Iris pigment epithelial cell (primary cell): Measurements from ENCODE around the gene HTT.
A peak's percentile ranks its signal among the peaks of the same experiment; 100 is the strongest.

Experiments
- DNase-seq: peaks from one replicate; pipeline ENCODE4 v3.0.0-alpha.2; 2011; ENCODE audit warnings: low read depth

Gene HTT

GRCh38 chr4:3219761-3220475 lies 145.4 kb downstream of the HTT start:
- no peak for DNase-seq

DNA sequence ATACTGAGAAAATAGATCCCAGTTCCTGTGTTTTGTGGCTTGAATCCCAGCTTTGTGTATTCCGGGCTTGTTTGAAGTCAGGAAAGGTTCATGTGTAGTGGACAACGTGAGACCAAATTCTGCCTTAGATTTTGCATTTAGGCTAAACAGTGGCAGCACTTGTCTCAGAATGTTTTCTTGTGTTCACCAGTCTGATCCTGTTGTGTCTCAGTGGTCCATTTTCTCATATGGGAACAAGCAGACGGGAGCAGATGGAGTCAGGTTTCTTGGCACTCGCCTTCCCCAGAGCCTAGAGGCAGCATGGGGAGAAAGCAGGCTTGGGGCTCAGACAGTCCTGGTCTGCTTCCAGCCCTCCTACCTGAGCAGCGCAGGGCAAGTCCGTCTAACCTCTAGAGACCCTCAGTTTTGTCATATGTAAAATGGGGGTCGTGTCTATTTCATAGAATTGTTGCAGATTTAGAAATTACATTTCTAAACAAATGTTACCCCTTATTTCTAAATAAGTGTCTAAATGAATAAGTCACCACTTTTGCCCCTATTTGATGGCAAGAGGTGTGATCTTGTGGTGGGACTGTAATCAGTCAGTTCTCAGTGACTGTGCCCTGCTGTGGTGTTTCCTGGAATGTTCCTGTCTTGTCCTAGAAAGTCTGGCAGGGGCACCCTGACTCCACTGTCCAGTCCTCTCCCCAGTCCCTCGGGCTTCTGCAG lies 146.1 kb downstream of the HTT start:
- DNase-seq: peak; percentile 35

GRCh38 chr4:3221184-3221494 lies 146.7 kb downstream of the HTT start:
- DNase-seq: no peak

GRCh38 chr4:3221996-3222395 lies 147.5 kb downstream of the HTT start:
- no peak for DNase-seq

DNA sequence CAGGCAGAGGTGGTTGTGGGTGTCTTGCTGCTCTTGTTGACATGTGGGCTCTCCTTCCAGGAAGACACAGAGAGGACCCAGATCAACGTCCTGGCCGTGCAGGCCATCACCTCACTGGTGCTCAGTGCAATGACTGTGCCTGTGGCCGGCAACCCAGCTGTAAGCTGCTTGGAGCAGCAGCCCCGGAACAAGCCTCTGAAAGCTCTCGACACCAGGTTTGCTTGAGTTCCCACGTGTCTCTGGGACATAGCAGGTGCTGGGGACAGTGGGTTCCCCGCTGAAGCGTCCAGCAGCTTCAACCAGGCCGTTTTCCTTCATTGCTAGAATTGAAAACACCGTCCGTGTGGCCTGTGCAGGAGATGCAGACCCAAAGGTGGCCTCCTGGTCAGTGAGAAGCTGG lies 148.9 kb downstream of the HTT start:
- no peak for DNase-seq

- DNase-seq: no peak
Measured at GRCh38 chr4:3223956-3224748, 149.7 kb downstream of the HTT start.

DNA sequence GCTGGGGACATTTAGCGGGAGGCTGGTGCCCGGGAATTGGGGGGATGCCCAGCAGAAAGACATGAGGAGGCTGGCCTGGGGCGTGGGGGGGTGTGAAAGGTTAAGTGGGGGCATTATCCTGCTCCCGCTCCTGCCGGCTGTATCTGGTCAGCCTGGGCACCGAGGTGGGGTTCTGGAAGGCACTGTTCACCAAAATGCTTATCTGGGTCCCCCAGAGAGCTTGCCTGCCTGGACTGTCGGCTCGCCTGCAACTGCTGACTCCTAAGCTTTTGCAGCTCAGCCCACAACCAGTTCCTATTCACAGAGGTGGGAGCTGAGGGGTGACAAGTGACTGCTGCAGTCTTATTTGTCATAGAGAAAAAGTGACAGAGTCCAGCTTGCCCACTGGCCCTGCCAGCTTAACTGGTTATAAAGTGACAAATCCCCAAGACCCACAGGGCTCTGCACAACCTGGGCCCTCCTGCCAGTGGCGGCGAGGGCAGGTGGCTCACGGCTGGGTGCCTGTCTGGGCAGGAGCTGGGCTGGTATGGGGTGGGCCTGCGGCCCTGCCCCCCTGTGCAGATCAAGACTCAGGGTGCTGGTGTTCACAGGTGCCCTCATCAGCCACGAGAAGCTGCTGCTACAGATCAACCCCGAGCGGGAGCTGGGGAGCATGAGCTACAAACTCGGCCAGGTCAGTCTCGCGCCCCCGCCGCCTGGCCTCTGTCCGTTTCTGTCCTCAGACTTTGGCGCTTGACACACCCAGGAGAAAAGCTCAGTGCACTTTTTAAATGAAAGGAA lies 150.8 kb downstream of the HTT start:
- DNase-seq: no peak

- no peak for DNase-seq
Measured at GRCh38 chr4:3225936-3226335, 151.5 kb downstream of the HTT start.

GRCh38 chr4:3226467-3226866 lies 152.0 kb downstream of the HTT start:
- DNase-seq: no peak

DNA sequence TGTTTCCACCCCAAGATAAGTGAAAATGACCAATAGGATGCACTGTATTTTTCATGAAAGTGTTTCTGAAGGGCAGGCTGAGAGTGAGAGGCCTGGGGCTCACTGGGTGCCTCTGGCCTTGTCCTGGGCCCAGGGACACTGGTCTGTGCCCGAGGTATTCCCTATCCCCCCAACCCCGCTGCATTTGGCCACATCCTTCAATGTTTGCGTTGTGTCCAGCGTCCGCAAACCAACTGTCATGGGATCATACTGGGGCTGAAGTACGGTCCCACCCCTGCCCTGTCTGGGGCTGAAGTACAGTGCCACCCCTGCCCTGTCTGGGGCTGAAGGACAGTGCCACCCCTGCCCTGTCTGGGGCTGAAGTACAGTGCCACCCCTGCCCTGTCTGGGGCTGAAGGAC lies 152.5 kb downstream of the HTT start:
- DNase-seq: no peak

DNA sequence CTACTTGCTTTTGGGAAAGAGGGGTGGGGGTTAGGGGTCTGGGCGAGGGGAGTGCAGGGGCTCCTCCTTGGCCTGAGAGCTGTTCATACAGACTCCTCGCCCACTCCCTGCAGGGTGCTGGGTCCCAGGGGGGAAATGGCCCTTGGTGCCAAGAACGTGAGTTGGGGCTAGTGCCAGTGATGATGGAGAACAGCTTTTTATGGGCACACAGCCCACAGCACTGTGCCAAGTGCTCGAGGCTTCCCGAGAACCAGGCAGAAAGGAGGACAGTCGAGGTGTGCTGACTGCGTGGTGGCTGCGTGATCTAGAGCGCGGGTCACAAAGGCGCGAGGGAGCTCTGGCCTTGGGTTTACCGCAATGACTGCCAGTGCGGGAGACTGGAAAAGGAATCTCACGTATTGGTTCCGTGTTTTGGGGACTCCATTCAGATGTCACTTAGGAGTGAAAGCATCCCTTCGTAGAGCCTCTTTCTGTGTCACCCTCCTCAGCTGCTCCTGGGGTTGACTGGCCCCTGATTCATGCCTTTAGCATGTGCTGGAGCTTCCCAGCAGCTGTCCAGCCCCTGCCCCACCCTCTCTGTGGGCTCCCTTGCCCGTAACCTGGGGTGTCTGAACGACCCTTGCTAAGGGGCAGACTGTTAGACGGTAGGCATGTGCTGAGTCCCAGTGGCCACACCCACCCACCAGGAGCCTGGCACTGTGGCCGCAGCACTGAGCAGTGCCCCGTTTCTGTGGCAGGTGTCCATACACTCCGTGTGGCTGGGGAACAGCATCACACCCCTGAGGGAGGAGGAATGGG lies 153.6 kb downstream of the HTT start:
- DNase-seq: no peak

DNA sequence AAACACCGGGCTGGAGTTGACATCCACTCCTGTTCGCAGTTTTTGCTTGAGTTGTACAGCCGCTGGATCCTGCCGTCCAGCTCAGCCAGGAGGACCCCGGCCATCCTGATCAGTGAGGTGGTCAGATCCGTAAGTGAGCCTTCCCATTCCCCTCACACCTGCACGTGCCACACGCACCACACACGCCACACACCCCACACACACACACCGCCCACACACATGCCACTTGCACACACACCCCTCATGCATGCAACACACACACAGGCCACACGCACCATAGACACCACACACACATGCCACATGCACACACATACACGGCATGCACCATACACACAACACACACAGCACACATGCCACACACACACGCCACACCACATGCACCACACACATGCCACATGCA lies 154.4 kb downstream of the HTT start:
- no peak for DNase-seq

GRCh38 chr4:3229328-3229727 lies 154.8 kb downstream of the HTT start:
- no peak for DNase-seq

- no peak for DNase-seq
Measured at GRCh38 chr4:3229964-3230363, 155.5 kb downstream of the HTT start.

DNA sequence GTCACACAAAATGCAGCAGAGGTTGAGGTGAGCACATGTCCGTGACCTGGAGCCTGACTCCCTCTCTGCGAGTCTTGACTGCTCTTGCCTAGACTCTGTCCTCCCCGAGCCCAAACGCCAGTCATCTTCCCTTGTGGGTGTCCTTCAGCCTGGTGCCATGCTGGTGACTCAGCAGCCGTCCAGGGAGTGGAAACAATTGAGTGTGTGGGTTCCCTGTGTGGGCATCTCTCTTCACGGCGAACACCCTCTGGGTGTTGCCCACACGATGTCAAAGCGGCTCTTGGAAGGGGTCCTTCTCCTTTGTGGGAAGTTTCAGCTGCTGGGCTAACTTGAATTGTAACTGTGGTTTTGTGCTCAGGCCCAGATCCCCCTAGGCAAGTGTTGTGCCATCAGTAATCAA lies 157.0 kb downstream of the HTT start:
- no peak for DNase-seq

DNA sequence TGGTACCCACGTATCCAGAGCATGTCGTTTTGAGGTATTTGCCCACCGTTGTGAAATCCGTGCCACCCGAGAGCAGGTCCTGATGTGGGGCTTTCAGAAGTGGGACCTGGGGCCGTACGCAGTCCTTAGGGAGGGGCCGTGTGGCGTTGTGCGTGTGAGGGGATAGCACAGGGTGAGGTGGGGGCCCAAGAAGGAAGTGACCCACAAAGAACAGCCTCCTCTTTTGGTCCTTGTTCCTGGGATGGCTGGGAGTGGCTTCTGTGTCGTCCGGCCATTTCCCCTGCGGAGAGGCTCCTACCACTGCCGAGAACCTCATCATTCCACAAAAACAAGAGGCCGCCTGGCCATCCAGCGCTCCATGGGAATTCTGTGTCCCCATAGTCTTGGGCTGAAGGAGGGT lies 157.5 kb downstream of the HTT start:
- DNase-seq: no peak

- DNase-seq: no peak
Measured at GRCh38 chr4:3232871-3233271, 158.4 kb downstream of the HTT start.

DNA sequence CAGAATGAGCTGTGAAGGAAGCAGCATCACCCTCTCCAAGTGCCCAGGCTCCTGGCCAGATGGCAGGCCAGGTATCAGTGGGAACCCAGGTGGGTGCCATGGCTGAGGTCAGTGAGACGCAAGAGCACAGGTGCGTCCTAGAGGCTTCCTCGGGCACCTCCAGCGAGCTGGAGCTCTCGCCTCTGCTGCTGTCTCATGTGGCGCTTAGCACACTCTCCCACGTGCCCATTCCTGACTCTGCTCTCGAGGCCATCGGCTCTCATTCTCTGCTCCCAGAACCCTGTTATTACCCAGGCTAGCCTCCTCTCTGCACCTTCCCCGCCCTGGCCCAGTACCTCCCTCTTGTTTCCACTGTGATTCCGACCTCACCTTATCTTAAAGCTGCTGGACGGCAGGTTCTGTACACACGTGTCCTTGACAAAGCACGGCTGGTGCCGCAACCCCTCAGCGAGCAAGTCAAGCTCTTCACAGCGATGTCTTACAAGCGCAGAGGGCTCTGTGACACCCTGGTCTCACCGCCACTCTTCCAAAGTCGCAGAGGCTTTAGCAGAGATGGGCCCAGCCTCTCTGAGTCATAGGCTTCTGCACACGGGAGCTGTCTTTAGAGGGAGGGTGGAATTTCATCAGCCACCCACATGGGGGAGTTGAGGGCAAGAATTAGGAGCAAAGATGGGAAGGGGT lies 159.1 kb downstream of the HTT start:
- DNase-seq: peak; percentile 31

DNA sequence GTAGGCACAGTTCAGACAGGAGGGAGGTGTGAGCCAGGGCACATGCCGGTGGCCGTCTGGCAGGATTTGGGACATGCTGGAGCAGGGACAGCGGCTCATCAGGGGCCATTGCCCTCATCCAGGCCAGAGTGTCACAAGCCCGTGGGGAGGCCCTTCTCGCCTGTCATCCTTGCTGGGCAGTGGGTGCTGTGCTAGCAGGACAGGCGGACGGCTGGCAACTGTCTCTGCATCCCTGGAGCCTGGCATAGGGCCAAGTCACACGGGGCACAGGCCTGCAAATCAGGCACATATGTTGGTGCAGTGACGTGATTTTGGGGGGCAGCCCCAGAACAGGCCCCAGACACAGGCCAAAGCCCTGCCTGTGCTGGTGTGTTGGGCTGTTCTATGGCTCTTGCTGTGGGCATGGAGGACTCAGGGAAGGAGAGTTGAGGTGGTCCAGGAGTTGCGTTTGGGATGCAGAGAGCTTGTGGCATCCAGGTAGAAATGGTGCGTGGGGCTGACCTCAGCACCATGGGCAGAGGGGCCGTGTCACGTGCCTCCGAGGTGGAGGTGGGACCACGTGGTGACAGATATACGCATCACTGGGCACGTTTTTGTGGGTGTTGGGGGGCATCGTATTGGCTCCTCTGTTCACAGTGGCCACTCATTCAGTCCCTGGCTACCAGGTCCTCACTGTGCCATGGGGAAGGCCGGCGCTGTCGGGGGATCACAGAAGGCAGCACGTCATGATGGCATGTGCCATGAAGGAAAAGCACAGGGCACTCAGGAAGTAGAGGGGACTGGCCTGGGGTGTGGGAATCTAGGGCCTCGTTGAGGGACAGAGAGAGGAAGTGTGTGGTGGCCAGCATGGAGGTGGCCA lies 159.9 kb downstream of the HTT start:
- no peak for DNase-seq

DNA sequence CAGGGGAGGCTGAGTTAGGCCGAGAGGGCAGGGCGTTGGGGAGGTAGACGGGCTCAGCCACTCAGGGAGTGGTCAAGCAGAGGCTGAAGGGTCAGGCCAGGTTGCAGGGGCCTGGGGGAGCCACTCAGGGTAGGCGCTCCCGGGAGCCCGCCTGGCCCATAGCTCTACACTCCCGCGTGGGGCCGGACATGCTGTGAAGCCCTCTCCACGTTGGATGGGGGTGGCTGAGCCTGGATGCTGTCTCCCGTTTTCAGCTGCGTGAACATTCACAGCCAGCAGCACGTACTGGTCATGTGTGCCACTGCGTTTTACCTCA lies 160.5 kb downstream of the HTT start:
- DNase-seq: no peak
